Measurements from ENCODE around the gene SLC35A5. TPM values are rescaled to one million over a fixed set of nuclear protein-coding genes. Genes with fewer than 3 reads are reported as not detected.

The SLC35A5 gene
- total RNA-seq, 3 donors from 2014 or later, result 32.1 to 37.6 (median 37.0) TPM

DNA sequence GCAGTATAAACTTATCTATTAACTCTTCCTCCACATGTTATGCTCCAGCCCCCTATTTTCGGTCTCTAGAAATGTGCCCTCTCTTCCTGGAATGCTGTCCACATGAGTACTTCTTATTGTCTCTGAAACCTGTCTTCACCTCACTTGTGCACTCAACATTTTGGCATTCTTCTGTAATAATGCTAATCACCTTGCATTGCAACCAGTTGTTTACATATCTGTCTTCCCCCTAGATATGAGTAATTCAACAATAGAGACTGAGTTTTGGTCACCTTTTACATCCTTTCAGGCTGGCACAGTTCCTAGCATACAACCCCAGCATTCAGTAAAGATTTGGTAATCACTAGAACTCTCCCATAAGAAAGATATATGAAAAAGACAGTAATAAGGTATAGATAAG, 61.9 kb downstream of the SLC35A5 start:
- no peaks in the 10 kb centered on the region for H3K36me3 ChIP-seq
- no peaks in the 10 kb centered on the region for H3K9me3 ChIP-seq
- no peaks in the 10 kb centered on the region for H3K27me3 ChIP-seq
- TF ChIP-seq POLR2A (IDR thresholded peaks at IDR 0.05), result no peak
- TF ChIP-seq, protein P1, sequence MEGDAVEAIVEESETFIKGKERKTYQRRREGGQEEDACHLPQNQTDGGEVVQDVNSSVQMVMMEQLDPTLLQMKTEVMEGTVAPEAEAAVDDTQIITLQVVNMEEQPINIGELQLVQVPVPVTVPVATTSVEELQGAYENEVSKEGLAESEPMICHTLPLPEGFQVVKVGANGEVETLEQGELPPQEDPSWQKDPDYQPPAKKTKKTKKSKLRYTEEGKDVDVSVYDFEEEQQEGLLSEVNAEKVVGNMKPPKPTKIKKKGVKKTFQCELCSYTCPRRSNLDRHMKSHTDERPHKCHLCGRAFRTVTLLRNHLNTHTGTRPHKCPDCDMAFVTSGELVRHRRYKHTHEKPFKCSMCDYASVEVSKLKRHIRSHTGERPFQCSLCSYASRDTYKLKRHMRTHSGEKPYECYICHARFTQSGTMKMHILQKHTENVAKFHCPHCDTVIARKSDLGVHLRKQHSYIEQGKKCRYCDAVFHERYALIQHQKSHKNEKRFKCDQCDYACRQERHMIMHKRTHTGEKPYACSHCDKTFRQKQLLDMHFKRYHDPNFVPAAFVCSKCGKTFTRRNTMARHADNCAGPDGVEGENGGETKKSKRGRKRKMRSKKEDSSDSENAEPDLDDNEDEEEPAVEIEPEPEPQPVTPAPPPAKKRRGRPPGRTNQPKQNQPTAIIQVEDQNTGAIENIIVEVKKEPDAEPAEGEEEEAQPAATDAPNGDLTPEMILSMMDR (IDR thresholded peaks at IDR 0.05), result no peak
- no peak for TF ChIP-seq POLR2AphosphoS5 (IDR thresholded peaks at IDR 0.05)
- intact Hi-C loops (cut with DNase I; ENCODE audit: low total_unique reads), result loop anchor here (10.0 kb wide), 1 partner anchor 669 kb away; no protein-coding TSS in a partner anchor
- no peak overlapping the region for H3K27ac ChIP-seq
- no peak for DNase-seq (ENCODE audit: low spot score in 2 of 2)
- H3K4me3 ChIP-seq, result no peak overlapping the region
- no peaks in the 10 kb centered on the region for H3K4me1 ChIP-seq

DNA sequence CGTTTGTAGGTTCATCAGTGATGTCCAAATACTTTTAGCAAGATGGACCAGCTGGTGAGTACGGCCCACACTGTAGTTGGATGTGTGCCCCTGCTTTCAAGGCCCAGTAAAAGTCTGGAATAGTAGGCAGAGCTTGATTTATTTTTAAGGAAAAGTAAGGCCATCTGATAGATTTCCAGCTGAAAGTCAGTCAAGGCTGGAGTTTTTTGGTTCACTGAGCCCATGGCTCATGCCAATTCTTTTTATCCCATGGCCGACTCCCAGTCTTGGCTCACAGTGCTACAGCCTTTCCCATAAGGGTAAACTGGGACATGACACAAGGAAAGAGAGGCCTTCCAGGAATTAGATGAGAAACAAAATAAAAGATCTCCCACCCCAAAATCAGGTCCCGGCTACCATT, 65.6 kb downstream of the SLC35A5 start:
- Histone ChIP-seq H3K27ac (no peak overlapping the region), H3K9me3 (no peaks in the 10 kb centered on the region), H3K4me1 (no peaks in the 10 kb centered on the region), H3K4me3 (no peak overlapping the region), H3K27me3 (no peaks in the 10 kb centered on the region), H3K36me3 (no peaks in the 10 kb centered on the region)
- TF ChIP-seq, protein P1 (IDR thresholded peaks at IDR 0.05), result no peak
- TF ChIP-seq POLR2AphosphoS5 (IDR thresholded peaks at IDR 0.05), result peak in 1 of 3 donors; percentile 32
- intact Hi-C loops (cut with DNase I; ENCODE audit: low total_unique reads), result loop anchor here (10.0 kb wide), 1 partner anchor 673 kb away; no protein-coding TSS in a partner anchor
- DNase-seq (ENCODE audit: low spot score in 2 of 2), result no peak

DNA sequence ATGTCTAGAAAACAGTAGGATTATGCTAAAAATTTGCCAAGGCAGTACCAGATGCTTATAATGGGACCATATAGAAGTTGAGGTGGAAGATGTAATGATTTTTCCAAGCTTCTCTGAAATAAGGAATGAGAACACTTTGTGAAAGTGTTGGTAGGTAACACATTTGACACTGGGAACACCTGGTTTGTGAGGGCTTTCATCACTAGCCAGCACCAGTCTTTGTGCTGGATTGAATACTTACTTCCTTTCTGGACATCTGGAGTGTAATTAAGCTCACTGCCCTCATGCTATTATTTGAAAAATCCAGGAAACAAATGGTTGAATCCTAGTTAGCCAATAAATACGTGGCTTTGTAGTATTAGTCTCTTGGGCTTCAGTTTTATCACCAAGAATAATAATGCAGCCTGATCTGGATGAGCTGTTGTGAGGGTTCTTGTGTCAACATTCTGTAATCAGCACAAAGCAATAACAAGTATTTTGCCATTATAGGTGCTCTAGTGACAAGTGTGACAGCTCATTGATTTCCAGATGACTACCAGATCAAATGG, 66.1 kb downstream of the SLC35A5 start:
- no peaks in the 10 kb centered on the region for H3K4me1 ChIP-seq
- H3K27ac ChIP-seq, result peak overlapping the region in 1 of 2 donors; percentile 40
- no peak overlapping the region for H3K4me3 ChIP-seq
- no peaks in the 10 kb centered on the region for H3K36me3 ChIP-seq
- H3K27me3 ChIP-seq, result no peaks in the 10 kb centered on the region
- TF ChIP-seq POLR2AphosphoS5 (IDR thresholded peaks at IDR 0.05) (no peak), POLR2A (IDR thresholded peaks at IDR 0.05) (no peak)
- TF ChIP-seq, protein P1 (IDR thresholded peaks at IDR 0.05), result no peak
- no peaks in the 10 kb centered on the region for H3K9me3 ChIP-seq
- intact Hi-C loops (cut with DNase I; ENCODE audit: low total_unique reads), result loop anchor here (10.0 kb wide), 1 partner anchor 673 kb away; no protein-coding TSS in a partner anchor
- no peak for DNase-seq (ENCODE audit: low spot score in 2 of 2)

DNA sequence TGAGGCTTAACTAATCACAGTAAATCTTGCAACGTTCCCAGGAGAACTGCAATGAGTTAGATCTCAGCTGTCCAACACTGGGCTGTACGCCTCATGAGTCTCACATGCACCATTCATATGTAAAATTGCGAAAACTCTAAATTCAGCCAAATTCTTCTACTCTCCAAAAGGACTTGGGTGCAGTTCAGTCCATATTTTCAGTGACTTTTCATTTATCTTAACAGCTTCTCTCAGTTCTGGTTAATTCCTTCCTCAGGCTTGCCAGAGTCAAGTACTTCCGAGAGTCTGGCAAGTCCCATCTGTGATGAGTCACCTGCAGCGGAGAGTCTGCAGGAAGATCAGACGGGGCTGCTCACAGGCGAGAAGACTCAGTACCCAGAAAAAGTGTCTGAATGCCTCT, 67.6 kb downstream of the SLC35A5 start:
- intact Hi-C loops (cut with DNase I; ENCODE audit: low total_unique reads), result loop anchor here (10.0 kb wide), 1 partner anchor 675 kb away; no protein-coding TSS in a partner anchor
- no peaks in the 10 kb centered on the region for H3K27me3 ChIP-seq
- no peak for TF ChIP-seq POLR2A (IDR thresholded peaks at IDR 0.05)
- TF ChIP-seq POLR2AphosphoS5 (IDR thresholded peaks at IDR 0.05), result peak; percentile 35 to 78 (median 39)
- no peaks in the 10 kb centered on the region for H3K9me3 ChIP-seq
- no peaks in the 10 kb centered on the region for H3K4me1 ChIP-seq
- no peak overlapping the region for H3K27ac ChIP-seq
- peak in 1 of 2 donors; percentile 40 for DNase-seq (ENCODE audit: low spot score in 2 of 2)
- no peaks in the 10 kb centered on the region for H3K36me3 ChIP-seq
- H3K4me3 ChIP-seq, result no peak overlapping the region

DNA sequence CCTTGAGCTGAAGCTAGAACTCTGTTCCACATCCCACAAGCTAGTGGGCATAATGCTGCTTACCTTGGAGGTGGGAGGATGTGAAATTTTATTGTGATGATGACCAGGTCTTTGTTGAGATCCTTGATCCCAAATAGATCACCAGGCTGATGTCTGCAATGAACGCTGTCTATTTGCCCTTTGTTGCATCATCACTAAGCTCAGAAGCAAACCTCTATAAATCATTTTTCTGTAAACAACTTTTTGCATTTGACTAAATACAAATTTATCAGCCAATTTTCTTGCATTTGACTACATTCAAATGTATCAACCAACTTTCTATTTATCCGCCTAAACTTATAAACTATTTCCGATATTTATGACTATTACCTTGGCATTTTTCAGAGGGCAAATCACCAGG, 69.4 kb downstream of the SLC35A5 start:
- H3K9me3 ChIP-seq, result no peaks in the 10 kb centered on the region
- no peak for DNase-seq (ENCODE audit: low spot score in 2 of 2)
- TF ChIP-seq, protein P1 (IDR thresholded peaks at IDR 0.05), result no peak
- TF ChIP-seq POLR2A (IDR thresholded peaks at IDR 0.05), result no peak
- no peak for TF ChIP-seq POLR2AphosphoS5 (IDR thresholded peaks at IDR 0.05)
- H3K27ac ChIP-seq, result no peak overlapping the region
- no peaks in the 10 kb centered on the region for H3K27me3 ChIP-seq
- H3K4me3 ChIP-seq, result no peak overlapping the region
- no peaks in the 10 kb centered on the region for H3K4me1 ChIP-seq
- intact Hi-C loops (cut with DNase I; ENCODE audit: low total_unique reads), result no loop called here
- H3K36me3 ChIP-seq, result no peaks in the 10 kb centered on the region
